HG02870 (cell line): Measurements from ENCODE around the gene OGDH.
"Not testable (repeated sequence)": the region's sequence is repeated elsewhere in the genome, so short reads cannot be mapped to it uniquely, and the experiment has no call there.

Experiments used
- ATAC-seq: cut with Tn5 transposase; IDR thresholded peaks from one replicate; pipeline ENCODE4 v1.9.1; 2021; ENCODE audit warnings: mild to moderate bottlenecking, moderate library complexity; ENCODE audit not compliant: unreplicated experiment

The OGDH gene

GRCh38 chr7:44700322-44700721, 93.9 kb downstream of the OGDH start:
- ATAC-seq = no peak

GRCh38 chr7:44703391-44703790, 97.0 kb downstream of the OGDH start:
- not testable (repeated sequence) for ATAC-seq

- no peak for ATAC-seq
These were observed 97.5 kb downstream of the OGDH start for GRCh38 chr7:44703921-44704320.

GRCh38 chr7:44705434-44705833, 99.0 kb downstream of the OGDH start:
- no peak for ATAC-seq

- ATAC-seq = no peak
These were observed 100.5 kb downstream of the OGDH start for GRCh38 chr7:44706788-44707557.

- ATAC-seq = no peak
These were observed 101.3 kb downstream of the OGDH start for GRCh38 chr7:44707558-44708230.

- ATAC-seq = no peak
These were observed 102.8 kb downstream of the OGDH start for GRCh38 chr7:44709011-44709915.

GRCh38 chr7:44709945-44710596, 103.6 kb downstream of the OGDH start:
- ATAC-seq = no peak

GRCh38 chr7:44711528-44711927, 105.1 kb downstream of the OGDH start:
- ATAC-seq = no peak

- ATAC-seq = no peak
These were observed 105.6 kb downstream of the OGDH start for GRCh38 chr7:44712012-44712411.

- no peak for ATAC-seq
These were observed 106.7 kb downstream of the OGDH start for GRCh38 chr7:44713141-44713540.

- ATAC-seq = no peak
These were observed 107.4 kb downstream of the OGDH start for GRCh38 chr7:44713680-44714335.

- ATAC-seq = no peak
These were observed 109.8 kb downstream of the OGDH start for GRCh38 chr7:44716205-44716604.

GRCh38 chr7:44720301-44720700, 113.9 kb downstream of the OGDH start:
- ATAC-seq = no peak

- ATAC-seq = no peak
These were observed 117.8 kb downstream of the OGDH start for GRCh38 chr7:44724276-44724675.

GRCh38 chr7:44726250-44726649, 119.8 kb downstream of the OGDH start:
- not testable (repeated sequence) for ATAC-seq

GRCh38 chr7:44727158-44727936, 120.9 kb downstream of the OGDH start:
- ATAC-seq = no peak

GRCh38 chr7:44727937-44728262, 121.5 kb downstream of the OGDH start:
- ATAC-seq = no peak

GRCh38 chr7:44729949-44730590, 123.6 kb downstream of the OGDH start:
- no peak for ATAC-seq
